HG03097 (cell line): ENCODE measurements around the gene PCDHGC4.
A peak's percentile ranks its signal among the peaks of the same experiment; 100 is the strongest.

ENCODE experiments used
- ATAC-seq: cut with Tn5 transposase; IDR thresholded peaks from one replicate; pipeline ENCODE4 v1.9.1; 2021; ENCODE audit not compliant: unreplicated experiment, low FRiP score

Gene PCDHGC4

GRCh38 chr5:141484641-141485311, at the start of gene PCDHGC4:
Gene PCDHGC4, plus strand, starts transcription at chr5:141485030. Its CDS starts 144 bp downstream, at chr5:141485174.
- no peak for ATAC-seq

GRCh38 chr5:141437221-141437620, 47.6 kb upstream of the PCDHGC4 start:
- ATAC-seq: no peak

GRCh38 chr5:141439411-141440141, 45.3 kb upstream of the PCDHGC4 start:
- ATAC-seq: no peak

GRCh38 chr5:141440341-141440740, 44.5 kb upstream of the PCDHGC4 start:
- ATAC-seq: no peak

GRCh38 chr5:141441571-141442170, 43.2 kb upstream of the PCDHGC4 start:
- no peak for ATAC-seq

- ATAC-seq: no peak
Measured at GRCh38 chr5:141465351-141465750, 19.5 kb upstream of the PCDHGC4 start.

GRCh38 chr5:141475625-141476131, 9.2 kb upstream of the PCDHGC4 start, which contains the start of gene PCDHGC3:
Gene PCDHGC3, plus strand, starts transcription at chr5:141475966. Its CDS starts 151 bp downstream, at chr5:141476117.
- ATAC-seq: peak; percentile 97

GRCh38 chr5:141476132-141476911, 8.5 kb upstream of the PCDHGC4 start:
- ATAC-seq: peak; percentile 26

GRCh38 chr5:141477044-141477575, 7.7 kb upstream of the PCDHGC4 start:
- no peak for ATAC-seq

GRCh38 chr5:141477815-141478214, 7.0 kb upstream of the PCDHGC4 start:
- ATAC-seq: no peak

GRCh38 chr5:141478321-141478945, 6.4 kb upstream of the PCDHGC4 start:
- no peak for ATAC-seq

GRCh38 chr5:141479776-141480175, 5.1 kb upstream of the PCDHGC4 start:
- ATAC-seq: no peak

- no peak for ATAC-seq
Measured at GRCh38 chr5:141483902-141484301, 928 bp upstream of the PCDHGC4 start.

- ATAC-seq: no peak
Measured at GRCh38 chr5:141484310-141484640, 555 bp upstream of the PCDHGC4 start.

- no peak for ATAC-seq
Measured at GRCh38 chr5:141485321-141486055, 658 bp downstream of the PCDHGC4 start.

- no peak for ATAC-seq
Measured at GRCh38 chr5:141486091-141486490, 1.3 kb downstream of the PCDHGC4 start.

- no peak for ATAC-seq
Measured at GRCh38 chr5:141487131-141487530, 2.3 kb downstream of the PCDHGC4 start.

- ATAC-seq: no peak
Measured at GRCh38 chr5:141488591-141489561, 4.0 kb downstream of the PCDHGC4 start, which contains the start of gene PCDHGC5. Gene PCDHGC5, plus strand, starts transcription at chr5:141489081. Its CDS starts 160 bp downstream, at chr5:141489241.
